Endothelial cell (in vitro differentiated cells): Measurements from ENCODE around the gene NLRX1. TPM values are rescaled to one million over a fixed set of nuclear protein-coding genes. Genes with fewer than 3 reads are reported as not detected.

Source experiments
- DNase-seq: peaks from one replicate; pipeline ENCODE4 v3.0.0; 2021; ENCODE audit warnings: low spot score
- H3K27ac Mint-ChIP-seq: one replicate; pipeline ENCODE4 v1.8.0; 2021; ENCODE audit warnings: mixed read lengths, inconsistent platforms; ENCODE audit not compliant: unreplicated experiment
- H3K27me3 Mint-ChIP-seq: one replicate; pipeline ENCODE4 v1.8.0; 2021; ENCODE audit warnings: mild to moderate bottlenecking, moderate library complexity, mixed read lengths, inconsistent platforms; ENCODE audit not compliant: unreplicated experiment
- H3K36me3 Mint-ChIP-seq: one replicate; pipeline ENCODE4 v1.8.0; 2021; ENCODE audit warnings: mild to moderate bottlenecking, low read depth, mixed read lengths, inconsistent platforms; ENCODE audit not compliant: unreplicated experiment
- H3K4me1 Mint-ChIP-seq: one replicate; pipeline ENCODE4 v1.8.0; 2021; ENCODE audit warnings: mild to moderate bottlenecking, mixed read lengths, inconsistent platforms; ENCODE audit not compliant: unreplicated experiment
- H3K4me3 Mint-ChIP-seq: one replicate; pipeline ENCODE4 v1.8.0; 2021; ENCODE audit warnings: mild to moderate bottlenecking, mixed read lengths, inconsistent platforms; ENCODE audit not compliant: unreplicated experiment
- H3K9me3 Mint-ChIP-seq: one replicate; pipeline ENCODE4 v1.8.0; 2021; ENCODE audit warnings: mixed read lengths, inconsistent platforms; ENCODE audit not compliant: unreplicated experiment
- total RNA-seq: library from RNA; stranded (reverse); fragmentation: NEBNext Ultra II Directional; extraction: Animal tissue kit (Norgen Biotek cat#: 25700); gene quantifications from one replicate; pipeline ENCODE4 v1.2.1, GENCODE V29; 2021; ENCODE audit not compliant: unreplicated experiment
- TF ChIP-seq, protein P1 (sequence below): fragments of 200-600 bp; sonication (generic); IDR thresholded peaks from one replicate; pipeline ENCODE4 v1.5.0; 2021; ENCODE audit warnings: antibody characterized with exemption; ENCODE audit not compliant: unreplicated experiment

The NLRX1 gene
- total RNA-seq, 1 donor from 2014 or later = 12.3 TPM

- H3K4me1 Mint-ChIP-seq = peaks cover 6% of the 10 kb centered on the region
- H3K27ac Mint-ChIP-seq = no peak within 1 kb of the TSS
- H3K4me3 Mint-ChIP-seq = peak within 1 kb of the TSS; percentile 89
- DNase-seq = peak; percentile 30
- peaks cover 26% of the 10 kb centered on the region for H3K27me3 Mint-ChIP-seq
- H3K9me3 Mint-ChIP-seq = no peaks in the 10 kb centered on the region
- H3K36me3 Mint-ChIP-seq = no peaks in the 10 kb centered on the region
- TF ChIP-seq, protein P1, sequence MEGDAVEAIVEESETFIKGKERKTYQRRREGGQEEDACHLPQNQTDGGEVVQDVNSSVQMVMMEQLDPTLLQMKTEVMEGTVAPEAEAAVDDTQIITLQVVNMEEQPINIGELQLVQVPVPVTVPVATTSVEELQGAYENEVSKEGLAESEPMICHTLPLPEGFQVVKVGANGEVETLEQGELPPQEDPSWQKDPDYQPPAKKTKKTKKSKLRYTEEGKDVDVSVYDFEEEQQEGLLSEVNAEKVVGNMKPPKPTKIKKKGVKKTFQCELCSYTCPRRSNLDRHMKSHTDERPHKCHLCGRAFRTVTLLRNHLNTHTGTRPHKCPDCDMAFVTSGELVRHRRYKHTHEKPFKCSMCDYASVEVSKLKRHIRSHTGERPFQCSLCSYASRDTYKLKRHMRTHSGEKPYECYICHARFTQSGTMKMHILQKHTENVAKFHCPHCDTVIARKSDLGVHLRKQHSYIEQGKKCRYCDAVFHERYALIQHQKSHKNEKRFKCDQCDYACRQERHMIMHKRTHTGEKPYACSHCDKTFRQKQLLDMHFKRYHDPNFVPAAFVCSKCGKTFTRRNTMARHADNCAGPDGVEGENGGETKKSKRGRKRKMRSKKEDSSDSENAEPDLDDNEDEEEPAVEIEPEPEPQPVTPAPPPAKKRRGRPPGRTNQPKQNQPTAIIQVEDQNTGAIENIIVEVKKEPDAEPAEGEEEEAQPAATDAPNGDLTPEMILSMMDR = no peak
These were observed 19.3 kb upstream of the NLRX1 start, which contains the start of gene ABCG4 for GRCh38 chr11:119149018-119149785. Gene ABCG4 (plus strand): TSS chr11:119149052. CDS start chr11:119149966, 914 bp downstream.

GRCh38 chr11:119149786-119150275 is 18.7 kb upstream of the NLRX1 start:
- Mint-ChIP-seq H3K27ac (no peak overlapping the region), H3K4me3 (peak overlapping the region; percentile 49), H3K9me3 (no peaks in the 10 kb centered on the region), H3K36me3 (no peaks in the 10 kb centered on the region), H3K4me1 (peaks cover 6% of the 10 kb centered on the region), H3K27me3 (peaks cover 29% of the 10 kb centered on the region)
- DNase-seq = no peak
- TF ChIP-seq, protein P1 = no peak

- H3K36me3 Mint-ChIP-seq = peaks cover 4% of the 10 kb centered on the region
- H3K4me3 Mint-ChIP-seq = no peak overlapping the region
- TF ChIP-seq, protein P1 = no peak
- peaks cover 35% of the 10 kb centered on the region for H3K27me3 Mint-ChIP-seq
- no peak overlapping the region for H3K27ac Mint-ChIP-seq
- H3K9me3 Mint-ChIP-seq = no peaks in the 10 kb centered on the region
- no peak for DNase-seq
- H3K4me1 Mint-ChIP-seq = peaks cover 6% of the 10 kb centered on the region
These were observed 16.5 kb upstream of the NLRX1 start for GRCh38 chr11:119152043-119152442.

GRCh38 chr11:119152604-119153003 is 15.9 kb upstream of the NLRX1 start:
- Mint-ChIP-seq H3K27me3 (peaks cover 31% of the 10 kb centered on the region), H3K9me3 (no peaks in the 10 kb centered on the region), H3K27ac (no peak overlapping the region), H3K4me3 (peak overlapping the region; percentile 27), H3K36me3 (peaks cover 4% of the 10 kb centered on the region), H3K4me1 (peaks cover 5% of the 10 kb centered on the region)
- TF ChIP-seq, protein P1 = no peak
- no peak for DNase-seq
